Ovary (tissue), 9 donors: Measurements from ENCODE around the gene KRT79. TPM values are rescaled to one million over a fixed set of nuclear protein-coding genes. Genes with fewer than 3 reads are reported as not detected.

Source experiments
- DNase-seq, 5 donors: peaks; one replicate each; pipeline ENCODE4 v3.0.0-alpha.2; 2019 to 2020
- H3K27ac ChIP-seq, 2 donors: fragments of 200-600 bp; one replicate each; pipeline versions ENCODE4 v1.5.1 to v1.8.0; 2019 to 2022
- H3K27me3 ChIP-seq: fragments of 200-600 bp; one replicate; pipeline ENCODE4 v1.8.0; 2022
- H3K36me3 ChIP-seq: fragments of 200-600 bp; sonication (generic); one replicate; pipeline ENCODE4 v1.5.1; 2019
- H3K4me1 ChIP-seq: one replicate; pipeline ENCODE4 v1.8.1; 2013; ENCODE audit warnings: mild to moderate bottlenecking, moderate library complexity; ENCODE audit not compliant: insufficient read depth
- H3K4me3 ChIP-seq: fragments of 200-600 bp; sonication (generic); one replicate; pipeline ENCODE4 v1.5.1; 2017
- H3K9me3 ChIP-seq, 2 donors: fragments of 200-600 bp in 1 of 2; sonication (generic) in 1 of 2; one replicate each; pipeline versions ENCODE4 v1.5.1 to v1.8.1; 2013 to 2019; ENCODE audit warnings: mild to moderate bottlenecking in 1 of 2, moderate library complexity in 1 of 2
- EP300 ChIP-seq: sonication (generic); formaldehyde crosslinking; IDR thresholded peaks from one replicate; pipeline ENCODE4 v1.6.1; 2017; ENCODE audit warnings: antibody characterized with exemption
- POLR2A ChIP-seq: fragments of 450-650 bp; IDR thresholded peaks from one replicate; pipeline ENCODE4 v1.6.1; 2017; ENCODE audit warnings: antibody characterized with exemption, mild to moderate bottlenecking, moderate library complexity
- WGBS, 3 donors: extraction: QIAGEN DNeasy Blood & Tissue Kit in 1 of 3; methylation state at CpG; one replicate each; pipeline versions ENCODE4 v1.1.5 to v1.1.7; 2013 to 2017; 5-methylcytosine and 5-hydroxymethylcytosine counted together
- intact Hi-C, 4 donors: fragments of 100-400 bp; cut with DNase I; formaldehyde crosslinking; loops; one replicate each; pipeline versions ENCODE4 v1.11.0 to v1.15.1; 2022 to 2023
- polyA plus RNA-seq, 2 donors: library from polyadenylated mRNA; stranded (reverse); fragments of 200-250 nt in 1 of 2; fragments of 350-450 nt in 1 of 2; fragmentation: Illumina TruSeq in 1 of 2; extraction: RNeasy Lipid Tissue Mini Kit (QIAGEN cat#74804) in 1 of 2; gene quantifications; one replicate each; pipeline ENCODE4 v1.2.3, GENCODE V29; 2013 to 2014
- total RNA-seq, 7 donors: library from RNA; depleted of rRNA in 2 of 7; stranded (reverse); fragments of >200 nt in 2 of 7; fragmentation: NEBNext Ultra II Directional in 3 of 7; extraction: Animal tissue kit (Norgen Biotek cat#: 25700) in 3 of 7; gene quantifications; one replicate each; pipeline versions ENCODE4 v1.1.0 to v1.2.4, GENCODE V29; 2016 to 2023
- TF ChIP-seq, protein P1 (sequence below), 3 donors: fragments of 450-650 bp in 2 of 3; fragments of 200-600 bp in 1 of 3; IDR thresholded peaks; one replicate each; pipeline versions ENCODE4 v1.5.1 to v1.8.0; 2016 to 2022; ENCODE audit warnings: antibody characterized with exemption in 3 of 3, mild to moderate bottlenecking in 1 of 3
- donor health status: DM: no; HTN: no; CAD: no; lungs with moderate emphysema.
- donor health status: DM: no; HTN: no; CAD: no.
- donor health status: Bipolar disorder and iron deficiency.
- donor health status: DM: yes; HTN: yes; CAD: no.
- donor health status: DM: no; HTN: no; CAD: no.
- donor health status: DM: yes; HTN: yes; CAD: no.

KRT79 gene
- total and polyA plus RNA-seq, 9 donors: not detected

DNA sequence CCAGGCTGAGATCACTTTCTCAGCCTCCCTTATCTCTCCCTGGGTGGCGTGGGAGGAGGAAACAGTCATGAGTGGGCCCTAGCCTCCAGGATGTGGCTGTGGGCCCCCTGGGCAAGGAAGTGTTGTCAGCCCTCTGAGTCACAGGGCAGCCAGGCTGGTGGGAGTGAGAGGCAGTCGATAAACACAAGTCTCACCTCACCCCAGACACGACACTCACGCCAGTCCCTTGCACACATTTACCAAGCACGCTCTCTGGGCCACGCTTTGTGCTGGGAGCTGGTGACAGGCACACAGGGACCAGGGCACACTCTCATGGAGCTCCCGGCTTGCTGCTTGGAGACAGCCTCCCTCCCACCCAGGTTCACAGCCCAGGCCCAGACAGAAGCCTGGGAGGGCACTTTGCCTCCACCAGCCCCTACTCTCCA, 1.9 kb upstream of the KRT79 start:
- WGBS, 3 donors: 62 to 70% (median 66%) methylated on average over 7 of the region's 7 CpGs
- Histone ChIP-seq H3K27me3 (no peaks in the 10 kb centered on the region), H3K36me3 (no peaks in the 10 kb centered on the region), H3K4me3 (no peak overlapping the region), H3K9me3 (no peaks in the 10 kb centered on the region), H3K4me1 (no peaks in the 10 kb centered on the region), H3K27ac (no peak overlapping the region)
- TF ChIP-seq, protein P1, sequence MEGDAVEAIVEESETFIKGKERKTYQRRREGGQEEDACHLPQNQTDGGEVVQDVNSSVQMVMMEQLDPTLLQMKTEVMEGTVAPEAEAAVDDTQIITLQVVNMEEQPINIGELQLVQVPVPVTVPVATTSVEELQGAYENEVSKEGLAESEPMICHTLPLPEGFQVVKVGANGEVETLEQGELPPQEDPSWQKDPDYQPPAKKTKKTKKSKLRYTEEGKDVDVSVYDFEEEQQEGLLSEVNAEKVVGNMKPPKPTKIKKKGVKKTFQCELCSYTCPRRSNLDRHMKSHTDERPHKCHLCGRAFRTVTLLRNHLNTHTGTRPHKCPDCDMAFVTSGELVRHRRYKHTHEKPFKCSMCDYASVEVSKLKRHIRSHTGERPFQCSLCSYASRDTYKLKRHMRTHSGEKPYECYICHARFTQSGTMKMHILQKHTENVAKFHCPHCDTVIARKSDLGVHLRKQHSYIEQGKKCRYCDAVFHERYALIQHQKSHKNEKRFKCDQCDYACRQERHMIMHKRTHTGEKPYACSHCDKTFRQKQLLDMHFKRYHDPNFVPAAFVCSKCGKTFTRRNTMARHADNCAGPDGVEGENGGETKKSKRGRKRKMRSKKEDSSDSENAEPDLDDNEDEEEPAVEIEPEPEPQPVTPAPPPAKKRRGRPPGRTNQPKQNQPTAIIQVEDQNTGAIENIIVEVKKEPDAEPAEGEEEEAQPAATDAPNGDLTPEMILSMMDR (IDR thresholded peaks at IDR 0.05): no peak
- TF ChIP-seq POLR2A (no peak), EP300 (no peak)
- no peak for DNase-seq
- intact Hi-C loops: no loop called here

DNA sequence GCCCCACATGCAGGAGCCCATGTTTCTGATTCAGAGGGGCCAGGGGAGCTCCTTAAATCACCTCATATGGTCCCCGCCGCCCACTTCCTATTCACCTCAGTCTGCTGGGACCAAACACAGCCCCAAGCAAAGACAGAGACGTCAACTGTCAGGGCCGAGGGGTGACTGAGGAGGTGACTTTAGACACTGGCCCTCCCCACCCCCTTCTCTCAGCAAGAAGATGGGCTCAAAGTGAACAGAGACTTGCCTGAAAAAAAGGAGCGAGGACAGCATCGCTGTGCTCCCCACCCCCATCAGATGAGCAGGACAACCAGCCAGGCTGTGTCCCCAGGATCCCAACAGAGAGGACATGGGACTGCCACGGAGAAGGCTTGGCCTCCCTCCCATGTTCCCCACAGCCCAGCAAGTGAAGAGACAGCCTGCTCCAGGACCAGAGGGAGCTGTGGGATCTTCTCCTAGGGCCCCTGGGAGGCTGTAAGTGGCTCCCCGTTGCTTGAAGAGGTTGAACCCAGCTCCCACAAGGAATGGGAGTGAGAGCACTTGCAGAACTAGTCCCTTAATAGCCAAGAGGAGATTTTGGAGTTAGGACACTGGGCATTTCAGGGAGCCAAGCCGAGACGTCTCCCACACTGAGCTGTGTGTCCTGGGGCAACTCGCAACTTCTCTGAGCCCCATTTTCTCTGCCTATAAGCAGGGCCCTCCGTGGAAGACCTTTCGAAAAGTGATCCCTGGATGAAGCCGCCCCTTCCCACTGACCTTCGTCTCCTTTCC, 1.3 kb upstream of the KRT79 start:
- no peak for DNase-seq

DNA sequence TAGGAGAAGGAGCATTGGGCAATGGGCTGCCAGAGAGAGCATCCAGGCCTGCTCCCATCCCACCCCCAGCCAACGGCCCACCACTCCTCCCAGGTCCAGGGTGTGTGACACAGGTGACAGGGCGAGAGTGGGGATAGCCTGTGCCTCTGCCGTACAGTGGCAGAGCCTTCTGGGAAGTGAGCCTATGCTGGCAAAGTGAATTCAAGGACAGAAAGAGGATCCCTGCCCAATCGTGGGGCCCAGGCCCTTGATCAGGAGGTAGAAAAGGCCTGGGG, 553 bp upstream of the KRT79 start:
- Histone ChIP-seq H3K4me3 (no peak overlapping the region), H3K27ac (no peak overlapping the region), H3K27me3 (no peaks in the 10 kb centered on the region), H3K9me3 (no peaks in the 10 kb centered on the region), H3K4me1 (no peaks in the 10 kb centered on the region), H3K36me3 (no peaks in the 10 kb centered on the region)
- no peak for DNase-seq
- 61 to 68% (median 64%) methylated on average over 4 of the region's 4 CpGs for WGBS, 3 donors
- TF ChIP-seq POLR2A: no peak
- no peak for TF ChIP-seq EP300
- TF ChIP-seq, protein P1 (IDR thresholded peaks at IDR 0.05): no peak
- intact Hi-C loops: no loop called here

More for the DNA sequence above, 1.3 kb upstream of the KRT79 start:
- H3K4me1 ChIP-seq: no peaks in the 10 kb centered on the region
- 68 to 69% (median 68%) methylated on average over 15 of the region's 15 CpGs for WGBS, 3 donors
- no peaks in the 10 kb centered on the region for H3K36me3 ChIP-seq
- no peak overlapping the region for H3K27ac ChIP-seq
- intact Hi-C loops: no loop called here
- H3K4me3 ChIP-seq: no peak overlapping the region
- TF ChIP-seq POLR2A: no peak
- no peak for TF ChIP-seq EP300
- TF ChIP-seq, protein P1 (IDR thresholded peaks at IDR 0.05): no peak
- H3K27me3 ChIP-seq: no peaks in the 10 kb centered on the region
- no peaks in the 10 kb centered on the region for H3K9me3 ChIP-seq

DNA sequence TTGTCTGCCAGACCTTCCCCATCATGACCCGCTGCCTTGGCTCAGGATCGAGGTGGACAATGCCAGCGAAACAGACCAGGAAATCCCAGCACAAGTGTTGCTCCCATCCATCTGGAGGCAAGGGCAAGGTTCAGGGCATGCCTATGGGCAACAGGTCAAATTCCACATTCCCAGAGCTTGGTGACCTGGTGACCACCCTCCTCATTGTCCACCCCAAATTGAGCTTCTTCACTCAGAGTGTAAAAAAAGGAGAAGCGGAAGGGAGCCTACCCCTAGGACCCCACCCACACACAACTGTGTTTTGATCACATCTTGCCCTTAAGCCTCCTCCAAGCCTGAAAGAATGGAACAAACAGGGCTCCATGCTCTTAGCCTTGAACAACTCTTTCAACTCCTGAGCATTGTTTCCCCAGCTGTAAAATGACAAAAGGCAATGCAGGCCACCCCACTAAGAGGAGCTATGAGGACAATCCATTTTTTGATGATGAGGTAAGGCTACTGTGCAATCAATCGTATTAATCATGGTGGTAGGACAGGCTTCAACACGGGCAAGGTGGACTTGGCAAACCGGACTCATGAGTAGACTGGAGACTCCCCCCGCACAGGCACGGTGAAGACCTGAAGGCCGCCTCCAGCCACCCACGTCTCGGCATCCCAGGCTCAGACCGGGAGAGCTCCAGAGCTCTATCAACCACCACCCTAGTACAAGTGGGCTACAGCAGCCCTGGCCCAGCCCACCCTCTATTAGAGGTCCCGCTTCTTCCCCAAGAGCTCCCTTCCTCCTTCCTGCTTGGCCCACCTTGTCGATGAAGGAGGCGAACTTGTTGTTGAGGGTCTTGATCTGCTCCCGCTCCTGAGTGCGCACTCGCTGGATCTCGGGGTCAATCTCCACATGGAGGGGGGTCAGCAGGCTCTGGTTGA, 866 bp downstream of the KRT79 start:
- TF ChIP-seq, protein P1 (IDR thresholded peaks at IDR 0.05): no peak
- TF ChIP-seq POLR2A: no peak
- no peak for TF ChIP-seq EP300
- DNase-seq: no peak
- H3K27ac ChIP-seq: no peak overlapping the region
- H3K9me3 ChIP-seq: no peaks in the 10 kb centered on the region
- intact Hi-C loops: no loop called here
- H3K27me3 ChIP-seq: no peaks in the 10 kb centered on the region
- H3K36me3 ChIP-seq: no peaks in the 10 kb centered on the region
- 89 to 93% (median 91%) methylated on average over 20 of the region's 20 CpGs for WGBS, 3 donors
- H3K4me1 ChIP-seq: no peaks in the 10 kb centered on the region
- H3K4me3 ChIP-seq: no peak overlapping the region
